Measurements from ENCODE around the gene CHRM4.
"Not testable (repeated sequence)": the region's sequence is repeated elsewhere in the genome, so short reads cannot be mapped to it uniquely, and the experiment has no call there.

CHRM4 gene

GRCh38 chr11:46381819-46382645 is 9.5 kb downstream of the CHRM4 start:
- no peak for DNase-seq

DNA sequence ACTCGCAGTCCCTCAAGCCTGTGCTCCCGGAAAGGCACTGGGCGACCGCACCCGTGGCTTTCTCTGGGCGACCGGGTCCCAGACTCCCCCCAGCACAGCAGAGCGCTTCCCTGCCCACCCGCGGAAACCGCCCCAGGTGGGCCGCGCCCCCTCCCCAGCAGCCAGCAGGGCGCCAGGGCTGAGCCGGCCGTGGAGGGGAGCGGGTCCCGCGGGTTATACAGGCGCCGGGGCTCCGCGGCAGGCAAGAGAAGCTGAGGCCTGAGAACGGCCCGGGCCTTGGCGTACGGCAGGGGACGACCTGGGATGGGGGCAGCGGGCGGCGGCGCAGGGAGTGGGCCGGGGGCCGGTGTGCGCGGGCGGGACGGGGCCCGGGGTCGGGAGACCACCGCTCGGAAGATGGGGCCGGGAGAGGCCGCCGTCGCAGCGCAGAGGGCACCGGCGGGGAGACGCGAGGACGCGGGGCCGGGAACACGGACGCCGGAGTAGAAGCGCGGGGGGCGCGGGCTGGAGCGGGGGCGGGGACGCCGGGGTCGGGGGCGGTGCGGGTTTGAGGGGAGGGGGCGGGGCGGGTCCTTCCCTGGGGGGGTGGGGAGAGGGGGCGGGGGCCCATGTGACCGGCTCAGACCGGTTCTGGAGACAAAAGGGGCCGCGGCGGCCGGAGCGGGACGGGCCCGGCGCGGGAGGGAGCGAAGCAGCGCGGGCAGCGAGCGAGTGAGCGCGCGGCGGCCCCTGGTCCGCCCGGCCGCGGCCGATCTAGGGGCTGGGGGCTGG is 10.3 kb downstream of the CHRM4 start, which contains the start of gene MDK:
MDK (plus strand) TSS at position 622 of the 771 bp plus-strand sequence. CDS start 389 bp downstream, outside the sequence.
- DNase-seq = no peak

GRCh38 chr11:46380340-46381047 is 11.1 kb downstream of the CHRM4 start:
- DNase-seq = no peak

DNA sequence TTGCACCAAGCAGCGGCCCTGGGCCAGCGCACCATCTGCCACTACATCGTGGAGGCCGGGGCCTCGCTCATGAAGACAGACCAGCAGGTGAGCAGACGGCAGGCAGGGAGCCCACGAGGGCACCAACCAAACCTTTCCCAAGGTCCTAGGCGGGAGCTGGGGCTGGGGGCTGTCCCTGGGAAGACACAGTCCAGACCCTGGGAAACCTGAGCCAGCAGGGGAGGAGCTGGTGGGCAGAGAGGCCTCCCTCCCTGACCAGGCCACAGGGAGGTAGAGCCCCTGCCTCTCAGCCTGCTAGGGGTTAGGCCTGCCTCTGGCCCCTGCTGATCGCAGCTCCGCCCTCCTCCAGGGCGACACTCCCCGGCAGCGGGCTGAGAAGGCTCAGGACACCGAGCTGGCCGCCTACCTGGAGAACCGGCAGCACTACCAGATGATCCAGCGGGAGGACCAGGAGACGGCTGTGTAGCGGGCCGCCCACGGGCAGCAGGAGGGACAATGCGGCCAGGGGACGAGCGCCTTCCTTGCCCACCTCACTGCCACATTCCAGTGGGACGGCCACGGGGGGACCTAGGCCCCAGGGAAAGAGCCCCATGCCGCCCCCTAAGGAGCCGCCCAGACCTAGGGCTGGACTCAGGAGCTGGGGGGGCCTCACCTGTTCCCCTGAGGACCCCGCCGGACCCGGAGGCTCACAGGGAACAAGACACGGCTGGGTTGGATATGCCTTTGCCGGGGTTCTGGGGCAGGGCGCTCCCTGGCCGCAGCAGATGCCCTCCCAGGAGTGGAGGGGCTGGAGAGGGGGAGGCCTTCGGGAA is 11.9 kb downstream of the CHRM4 start:
- DNase-seq = not testable (repeated sequence)

- DNase-seq = no peak
Measured at GRCh38 chr11:46378811-46379481, 12.6 kb downstream of the CHRM4 start.

DNA sequence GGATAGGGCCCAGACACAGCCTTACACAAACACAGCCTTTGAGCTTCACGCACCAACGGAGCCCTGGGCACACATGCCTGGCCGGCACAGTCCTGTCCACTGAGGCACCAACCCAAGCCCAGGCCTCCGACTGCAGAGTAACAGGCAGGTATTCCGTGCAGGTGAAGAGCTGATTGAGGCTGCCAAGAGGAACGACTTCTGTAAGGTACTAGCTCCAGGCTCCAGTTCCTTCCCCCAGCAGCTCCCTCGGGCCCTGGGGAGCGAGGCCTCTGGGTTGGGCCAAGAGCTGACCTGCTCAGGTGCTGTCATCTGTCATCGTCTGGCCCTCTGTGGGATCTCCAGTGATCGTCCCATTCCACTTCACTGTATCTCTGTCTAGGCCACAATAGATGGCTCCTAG is 13.3 kb downstream of the CHRM4 start:
- DNase-seq = no peak

DNA sequence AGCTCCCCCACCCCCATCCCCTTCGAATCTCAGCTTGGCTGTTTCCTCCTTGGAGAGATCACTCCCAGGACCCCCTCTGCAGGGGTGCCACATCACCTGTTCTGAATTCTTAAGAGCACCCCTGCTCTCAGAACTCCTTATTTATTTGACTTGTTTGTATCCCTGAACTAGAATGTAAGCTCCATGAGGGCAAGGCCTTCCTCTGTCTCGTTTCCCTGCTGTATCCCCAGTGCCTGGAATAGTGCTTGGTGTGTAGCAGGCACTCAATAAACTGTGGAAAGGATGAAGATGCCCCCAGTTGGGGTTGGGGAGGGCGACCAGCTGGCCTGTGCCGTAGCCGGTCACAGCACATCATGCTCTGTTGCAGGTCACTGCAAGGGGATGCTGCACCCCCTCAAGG is 13.7 kb downstream of the CHRM4 start:
- DNase-seq = no peak

DNA sequence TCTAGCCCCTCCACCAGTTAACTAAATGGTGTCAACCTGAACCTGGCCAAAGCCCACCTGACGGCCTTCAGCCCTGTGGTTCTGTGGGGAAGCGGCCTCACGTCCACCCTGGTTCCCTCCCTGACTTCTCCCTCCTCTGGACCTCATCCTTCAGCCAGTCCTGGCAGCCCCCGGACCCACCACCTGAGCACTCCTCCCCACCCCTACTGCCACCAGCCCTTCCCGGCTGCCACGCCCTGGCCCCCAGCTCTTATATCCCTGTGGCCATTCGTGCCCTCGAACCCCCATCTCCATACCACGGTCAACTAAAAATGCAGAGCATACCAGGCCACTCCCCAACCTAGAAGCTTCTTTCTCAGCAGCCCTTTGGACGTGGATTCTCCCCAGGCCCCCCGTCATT is 14.3 kb downstream of the CHRM4 start:
- no peak for DNase-seq

DNA sequence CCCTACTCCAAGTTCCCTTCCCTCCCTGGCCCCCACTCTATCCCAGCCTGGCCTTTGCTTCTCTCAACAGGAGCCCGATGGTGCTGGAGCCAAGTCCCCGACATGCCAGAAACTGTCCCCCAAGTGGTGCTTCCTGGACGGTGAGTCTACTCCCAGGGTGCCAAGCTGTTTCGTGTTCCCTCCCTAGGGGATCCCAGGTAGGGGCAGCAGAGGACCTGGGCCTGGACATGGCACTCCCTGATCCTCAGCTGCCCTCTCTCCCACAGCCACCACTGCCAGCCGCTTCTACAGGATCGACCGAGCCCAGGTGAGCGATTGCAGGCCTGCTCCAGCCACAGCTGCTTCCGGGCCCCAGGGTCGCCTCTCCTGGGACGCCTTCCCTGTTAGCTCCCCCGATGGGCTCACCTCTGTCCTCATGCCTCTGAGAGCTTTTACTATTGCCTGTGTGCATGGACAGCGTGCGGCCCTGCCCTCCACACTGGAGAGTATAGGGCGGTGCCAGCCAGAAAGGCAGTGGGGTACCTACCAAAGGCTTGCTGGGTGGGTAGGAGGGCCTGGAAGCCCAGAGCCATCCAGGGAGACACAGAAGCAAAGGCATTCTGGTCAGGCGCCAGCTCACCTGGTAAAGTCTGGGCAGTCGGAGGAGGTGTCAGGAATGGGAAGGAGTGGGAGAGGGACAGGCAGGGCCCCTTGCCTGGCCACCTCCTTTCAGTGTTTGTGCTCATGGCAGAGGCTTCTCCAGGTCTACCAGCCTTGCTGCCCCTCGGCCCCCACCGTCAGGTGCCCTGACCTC is 15.1 kb downstream of the CHRM4 start:
- DNase-seq = no peak

- no peak for DNase-seq
Measured at GRCh38 chr11:46375392-46376101, 16.0 kb downstream of the CHRM4 start.

DNA sequence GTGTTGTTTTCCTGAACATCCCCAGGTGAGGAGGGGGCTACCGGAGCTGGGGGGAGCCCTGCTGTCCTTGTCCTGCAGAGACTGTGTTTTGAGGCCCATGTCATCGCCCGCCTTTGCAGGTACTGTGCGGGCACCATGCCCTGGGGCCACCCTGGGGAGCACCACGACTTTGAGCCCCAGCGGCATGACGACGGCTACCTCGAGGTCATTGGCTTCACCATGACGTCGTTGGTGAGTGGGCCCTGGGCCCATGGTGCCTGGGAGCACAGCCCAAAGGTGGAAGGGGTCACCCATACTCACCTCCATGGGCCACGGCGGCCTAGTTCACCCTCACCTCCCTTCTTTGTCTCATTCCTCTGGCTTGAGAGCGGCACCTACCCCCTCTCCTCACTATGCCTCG is 16.8 kb downstream of the CHRM4 start:
- no peak for DNase-seq

- no peak for DNase-seq
Measured at GRCh38 chr11:46373787-46374740, 17.5 kb downstream of the CHRM4 start.

DNA sequence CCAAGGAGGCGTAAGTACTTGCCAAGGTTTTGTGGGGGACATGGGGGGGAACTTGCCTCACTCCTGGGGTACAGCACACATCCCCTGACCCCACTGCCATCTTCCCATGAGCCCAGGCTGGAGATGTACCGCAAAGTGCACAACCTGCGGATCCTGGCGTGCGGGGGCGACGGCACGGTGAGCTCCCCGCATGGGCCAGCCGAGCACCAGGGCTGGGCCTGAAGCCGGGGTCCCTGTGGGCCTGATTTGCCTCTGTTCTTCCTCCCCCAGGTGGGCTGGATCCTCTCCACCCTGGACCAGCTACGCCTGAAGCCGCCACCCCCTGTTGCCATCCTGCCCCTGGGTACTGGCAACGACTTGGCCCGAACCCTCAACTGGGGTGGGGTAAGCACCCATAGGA is 19.1 kb downstream of the CHRM4 start:
- DNase-seq = not testable (repeated sequence)

- DNase-seq = no peak
Measured at GRCh38 chr11:46372086-46372485, 19.5 kb downstream of the CHRM4 start.

GRCh38 chr11:46371262-46371661 is 20.3 kb downstream of the CHRM4 start:
- not testable (repeated sequence) for DNase-seq

GRCh38 chr11:46370253-46370652 is 21.3 kb downstream of the CHRM4 start:
- no peak for DNase-seq

DNA sequence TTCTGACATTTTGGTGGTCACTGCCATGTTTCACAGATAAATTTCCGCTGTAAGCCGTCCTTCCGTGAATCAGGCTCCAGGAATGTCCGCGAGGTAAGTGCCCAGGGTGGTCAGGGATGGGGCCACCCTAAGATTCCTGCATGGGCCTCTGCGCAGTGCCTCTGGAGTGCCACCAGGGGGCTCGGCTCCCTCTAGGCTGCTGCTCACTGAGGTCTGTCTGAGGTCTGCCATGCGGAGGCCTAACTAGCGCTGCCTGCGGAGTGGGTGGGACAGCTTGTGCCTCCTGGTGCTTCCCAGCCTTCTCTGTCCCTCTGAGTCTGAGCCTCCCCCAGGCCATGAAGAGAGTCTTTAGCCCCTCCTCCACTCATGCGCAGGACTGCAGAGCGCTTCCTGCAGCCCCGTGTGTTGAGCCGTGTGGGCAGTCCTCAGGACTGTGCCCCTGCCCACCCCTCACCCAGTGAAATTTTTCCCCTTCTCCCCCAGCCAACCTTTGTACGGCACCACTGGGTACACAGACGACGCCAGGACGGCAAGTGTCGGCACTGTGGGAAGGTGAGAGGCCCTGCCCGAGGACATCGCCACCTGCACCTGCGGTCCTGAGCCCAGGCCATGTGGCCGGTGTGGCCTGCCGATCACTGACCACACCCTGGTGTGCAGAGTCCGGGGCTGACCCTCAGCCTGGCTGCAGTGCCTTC is 22.0 kb downstream of the CHRM4 start:
- peak; percentile 91 for DNase-seq

- no peak for DNase-seq
Measured at GRCh38 chr11:46367916-46368267, 23.7 kb downstream of the CHRM4 start.

Data from NCI-H226 (cell line).